H1 (cell line): ENCODE measurements around the gene DDX23. TPM values are rescaled to one million over a fixed set of nuclear protein-coding genes. Genes with fewer than 3 reads are reported as not detected.
"Not testable (repeated sequence)": the region's sequence is repeated elsewhere in the genome, so short reads cannot be mapped to it uniquely, and the experiment has no call there.

Experiments
- CTCF ChIA-PET: fragments of 300-600 bp; sonication (Branson Sonifier 250); formaldehyde crosslinking; loops from one replicate; lab custom pipeline; 2021; ENCODE audit not compliant: partially characterized antibody; lab: Charles Lee
- POLR2A ChIA-PET: fragments of 300-600 bp; sonication (Branson Sonifier 250); formaldehyde crosslinking; loops from one replicate; lab custom pipeline; 2021; ENCODE audit warnings: inconsistent platforms; ENCODE audit not compliant: partially characterized antibody; lab: Charles Lee
- DNase-seq, 2 experiments: peaks; one replicate each; pipeline versions ENCODE4 v3.0.0 to v3.0.0-alpha.2; 2010 to 2022; ENCODE audit warnings: low spot score in 2 of 2, low read depth in 1 of 2, mixed read lengths in 1 of 2
- FAIRE-seq: peaks from 2 replicates; lab custom pipeline; 2011; peaks lifted over from hg19 to GRCh38; lab: Jason Lieb, UNC
- H2AFZ ChIP-seq: 2 replicates; pipeline ENCODE4 v1.8.1; 2012; ENCODE audit warnings: low read length, inconsistent platforms
- H2AK5ac ChIP-seq: 2 replicates; pipeline ENCODE4 v1.6.1; 2013; ENCODE audit warnings: low read depth, low read length
- H2BK120ac ChIP-seq: replicated peaks from 2 replicates; pipeline ENCODE3; 2013; ENCODE audit warnings: low read depth, low read length, inconsistent platforms
- H2BK12ac ChIP-seq: 2 replicates; pipeline ENCODE4 v1.6.1; 2013; ENCODE audit warnings: low read depth, low read length
- H2BK15ac ChIP-seq: 2 replicates; pipeline ENCODE4 v1.6.1; 2013; ENCODE audit warnings: low read length
- H2BK20ac ChIP-seq: 2 replicates; pipeline ENCODE4 v1.6.1; 2013; ENCODE audit warnings: low read length
- H2BK5ac ChIP-seq: 2 replicates; pipeline ENCODE4 v1.6.1; 2013; ENCODE audit warnings: low read depth, low read length
- H3K14ac ChIP-seq: 2 replicates; pipeline ENCODE4 v1.6.1; 2013; ENCODE audit warnings: inconsistent platforms; ENCODE audit not compliant: insufficient read length
- H3K18ac ChIP-seq: 2 replicates; pipeline ENCODE4 v1.6.1; 2013; ENCODE audit warnings: low read length; ENCODE audit errors: extremely low read depth
- H3K23ac ChIP-seq: 2 replicates; pipeline ENCODE4 v1.6.1; 2013; ENCODE audit warnings: inconsistent platforms; ENCODE audit not compliant: insufficient read length
- H3K23me2 ChIP-seq: 2 replicates; pipeline ENCODE4 v1.6.1; 2013; ENCODE audit warnings: low read depth, low read length
- H3K27ac ChIP-seq: 2 replicates; pipeline ENCODE4 v1.6.1; 2011; ENCODE audit warnings: low read depth, low read length, inconsistent platforms
- H3K27me3 ChIP-seq, 4 experiments: replicated peaks in 1 of 4; 1 replicate in 1 of 4; 2 replicates in 3 of 4; pipeline versions ENCODE4 v1.6.1 to v1.8.1; 2011 to 2013; ENCODE audit warnings: low read length in 3 of 4, mild to moderate bottlenecking in 3 of 4, inconsistent platforms in 2 of 4, mixed read lengths in 2 of 4, moderate library complexity in 1 of 4; ENCODE audit not compliant: control insufficient read depth in 3 of 4, insufficient read depth in 3 of 4; ENCODE audit errors: extremely low read depth in 1 of 4
- H3K36me3 ChIP-seq, 4 experiments: 2 replicates each; pipeline versions ENCODE4 v1.6.1 to v1.8.1; 2011 to 2013; ENCODE audit warnings: mild to moderate bottlenecking in 4 of 4, low read length in 3 of 4, moderate library complexity in 2 of 4, control low read depth in 1 of 4, inconsistent platforms in 1 of 4; ENCODE audit not compliant: insufficient read depth in 4 of 4, control insufficient read depth in 2 of 4
- H3K4ac ChIP-seq: replicated peaks from 2 replicates; pipeline ENCODE3; 2013; ENCODE audit warnings: low read length, low read depth, mixed read lengths, inconsistent platforms; ENCODE audit not compliant: insufficient read length
- H3K4me1 ChIP-seq, 4 experiments: replicated peaks in 1 of 4; 1 replicate in 1 of 4; 2 replicates in 3 of 4; pipeline versions ENCODE4 v1.6.1 to v1.8.1; 2011 to 2013; ENCODE audit warnings: low read length in 3 of 4, inconsistent platforms in 2 of 4, mixed read lengths in 1 of 4; ENCODE audit not compliant: insufficient read depth in 4 of 4, control insufficient read depth in 3 of 4
- H3K4me2 ChIP-seq, 2 experiments: 2 replicates each; pipeline versions ENCODE4 v1.6.1 to v1.8.1; 2011 to 2013; ENCODE audit warnings: low read depth in 2 of 2, low read length in 2 of 2, control low read depth in 1 of 2, inconsistent platforms in 1 of 2, mild to moderate bottlenecking in 1 of 2; ENCODE audit not compliant: insufficient read depth in 1 of 2
- H3K4me3 ChIP-seq, 4 experiments: fragments of 200-600, 300-600 bp in 1 of 4; sonication (generic), shearing (Covaris generic), sonication (Bioruptor Twin) in 1 of 4; 2 replicates each; pipeline versions ENCODE4 v1.5.1 to v1.8.1; 2011 to 2016; ENCODE audit warnings: low read length in 4 of 4, low read depth in 3 of 4, control low read depth in 2 of 4, inconsistent platforms in 2 of 4, mild to moderate bottlenecking in 2 of 4, mixed read lengths in 1 of 4, moderate library complexity in 1 of 4; ENCODE audit not compliant: insufficient read depth in 2 of 4; ENCODE audit errors: extremely low read depth in 1 of 4
- H3K56ac ChIP-seq: replicated peaks from 2 replicates; pipeline ENCODE3; 2013; ENCODE audit warnings: low read depth, mild to moderate bottlenecking, mixed read lengths, low read length, inconsistent platforms; ENCODE audit not compliant: insufficient read length
- H3K79me1 ChIP-seq: 2 replicates; pipeline ENCODE4 v1.6.1; 2013; ENCODE audit warnings: low read depth, low read length, control low read depth
- H3K79me2 ChIP-seq, 2 experiments: 2 replicates each; pipeline versions ENCODE4 v1.6.1 to v1.8.1; 2012 to 2013; ENCODE audit warnings: low read length in 2 of 2, mild to moderate bottlenecking in 2 of 2, inconsistent platforms in 1 of 2; ENCODE audit not compliant: insufficient read depth in 2 of 2, control insufficient read depth in 1 of 2
- H3K9ac ChIP-seq, 4 experiments: replicated peaks in 1 of 4; 1 replicate in 1 of 4; 2 replicates in 3 of 4; pipeline versions ENCODE4 v1.6.1 to v1.8.1; 2011 to 2013; ENCODE audit warnings: low read depth in 3 of 4, low read length in 3 of 4, control low read depth in 2 of 4, mild to moderate bottlenecking in 2 of 4, moderate library complexity in 2 of 4, inconsistent platforms in 1 of 4; ENCODE audit errors: extremely low read depth in 1 of 4
- H3K9me3 ChIP-seq, 2 experiments: 2 replicates each; pipeline versions ENCODE4 v1.6.1 to v1.8.1; 2012 to 2013; ENCODE audit warnings: mild to moderate bottlenecking in 2 of 2, moderate library complexity in 2 of 2, control low read depth in 1 of 2, inconsistent platforms in 1 of 2, low read depth in 1 of 2, low read length in 1 of 2, mixed read lengths in 1 of 2; ENCODE audit not compliant: insufficient read depth in 2 of 2
- H4K20me1 ChIP-seq, 2 experiments: replicated peaks in 1 of 2; 2 replicates each; pipeline versions ENCODE3 to v1.8.1; 2011 to 2013; ENCODE audit warnings: inconsistent platforms in 2 of 2, low read length in 2 of 2, mild to moderate bottlenecking in 1 of 2; ENCODE audit not compliant: insufficient read depth in 2 of 2, control insufficient read depth in 1 of 2
- H4K5ac ChIP-seq: 2 replicates; pipeline ENCODE4 v1.6.1; 2013; ENCODE audit warnings: low read length, low read depth, mixed read lengths, inconsistent platforms; ENCODE audit not compliant: insufficient read length
- H4K8ac ChIP-seq: 2 replicates; pipeline ENCODE4 v1.8.0; 2013; ENCODE audit warnings: mild to moderate bottlenecking, moderate library complexity, low read length, inconsistent platforms; ENCODE audit not compliant: insufficient read depth; ENCODE audit errors: extremely low read depth
- H4K91ac ChIP-seq: replicated peaks from 2 replicates; pipeline ENCODE3; 2013; ENCODE audit warnings: low read length, mixed read lengths, inconsistent platforms; ENCODE audit not compliant: insufficient read length
- WGBS, 2 experiments: shearing (Covaris generic) in 1 of 2; methylation state at CpG; one replicate each; pipeline versions ENCODE4 v1.1.6 to v1.1.7; 2013 to 2015; ENCODE audit warnings: low lambda C conversion rate in 2 of 2, mixed read lengths in 2 of 2, inconsistent platforms in 1 of 2, low coverage in 1 of 2, missing lambda C conversion rate in 1 of 2; ENCODE audit not compliant: insufficient replicate concordance in 2 of 2, insufficient coverage in 1 of 2, insufficient read length in 1 of 2; ENCODE audit errors: extremely low coverage in 1 of 2, missing lambda C conversion rate in 1 of 2; 5-methylcytosine and 5-hydroxymethylcytosine counted together
- polyA plus RNA-seq, 7 experiments: library from polyadenylated mRNA; depleted of rRNA in 3 of 7; stranded (reverse) in 5 of 7; unstranded in 2 of 7; fragments of >200 nt in 5 of 7; fragments of 200-250 nt in 2 of 7; gene quantifications; 1 replicate in 5 of 7; 2 replicates in 1 of 7; 4 replicates in 1 of 7; pipeline versions ENCODE4 v1.2.1 to v1.2.3, GENCODE V29; 2011 to 2013; ENCODE audit warnings: missing spikeins in 2 of 7, mixed read lengths in 2 of 7
- total RNA-seq: library from RNA; stranded (reverse); fragmentation: NEBNext Ultra II Directional; extraction: Animal tissue kit (Norgen Biotek cat#: 25700); gene quantifications from 2 replicates; pipeline ENCODE4 v1.2.1, GENCODE V29; 2021

Gene DDX23
- total and polyA plus RNA-seq, 2 of the 8 experiments (the other 6 are each of a cell fraction or from before 2014, with no cell fraction given), result 43.5 to 107 TPM

DNA sequence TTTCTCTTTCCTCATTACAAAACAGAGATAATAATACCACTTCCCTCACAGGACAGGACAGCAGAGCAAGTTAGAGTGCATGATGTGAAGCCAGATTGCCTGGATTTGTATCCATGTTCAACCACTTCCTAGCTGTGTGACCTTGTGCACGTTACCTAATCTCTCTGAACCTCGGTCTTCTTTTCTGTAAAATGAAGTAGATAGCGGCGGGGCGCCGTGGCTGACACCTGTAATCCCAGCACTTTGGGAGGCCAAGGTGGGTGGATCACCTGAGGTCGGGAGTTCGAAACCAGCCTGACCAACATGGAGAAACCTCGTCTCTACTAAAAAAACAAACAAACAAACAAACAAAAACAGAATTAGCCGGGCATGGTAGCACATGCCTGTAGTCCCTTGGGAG is 3.0 kb upstream of the DDX23 start:
- not testable (repeated sequence) for H3K9me3 ChIP-seq, H2BK5ac ChIP-seq, H2BK20ac ChIP-seq, H3K4me3 ChIP-seq, H2AFZ ChIP-seq, H3K56ac ChIP-seq, H4K91ac ChIP-seq, H3K79me1 ChIP-seq, H4K5ac ChIP-seq, H2BK15ac ChIP-seq, H3K27me3 ChIP-seq, H3K4me2 ChIP-seq, H4K8ac ChIP-seq, FAIRE-seq, H2BK12ac ChIP-seq, DNase-seq, H2BK120ac ChIP-seq, H4K20me1 ChIP-seq, H3K4me1 ChIP-seq, H3K9ac ChIP-seq, H3K27ac ChIP-seq, H3K23me2 ChIP-seq, H3K23ac ChIP-seq, H2AK5ac ChIP-seq, H3K18ac ChIP-seq, H3K14ac ChIP-seq, H3K4ac ChIP-seq
- CTCF ChIA-PET, result interaction anchor here (0.6 to 26.4 kb wide), 10 partner anchors 11 to 1017 kb away, joined by 3 to 678 read pairs (median 16); partner anchors contain the start of genes FKBP11 and RND1
- POLR2A ChIA-PET, result interaction anchor here (8.7 to 22.9 kb wide), 2 partner anchors 9 to 26 kb away, joined by 203 to 651 read pairs; partner anchors contain the start of gene RND1
- Histone ChIP-seq H3K79me2 (peaks cover 11 to 19% of the 10 kb centered on the region in 2 experiments), H3K36me3 (peaks cover 6 to 26% (median 12%) of the 10 kb centered on the region in 4 experiments)
- 89% methylated on average over 10 of the region's 10 CpGs; no CpG with 5 or more reads in 1 of the 2 experiments for WGBS, 2 experiments
